CD4-positive, alpha-beta T cell treated with Interleukin-15 for 1 hour (primary cell): Measurements from ENCODE around the gene HSD3B2.

Source experiments
- DNase-seq: peaks from one replicate; pipeline ENCODE4 v3.0.0-alpha.2; 2020

HSD3B2 gene

DNA sequence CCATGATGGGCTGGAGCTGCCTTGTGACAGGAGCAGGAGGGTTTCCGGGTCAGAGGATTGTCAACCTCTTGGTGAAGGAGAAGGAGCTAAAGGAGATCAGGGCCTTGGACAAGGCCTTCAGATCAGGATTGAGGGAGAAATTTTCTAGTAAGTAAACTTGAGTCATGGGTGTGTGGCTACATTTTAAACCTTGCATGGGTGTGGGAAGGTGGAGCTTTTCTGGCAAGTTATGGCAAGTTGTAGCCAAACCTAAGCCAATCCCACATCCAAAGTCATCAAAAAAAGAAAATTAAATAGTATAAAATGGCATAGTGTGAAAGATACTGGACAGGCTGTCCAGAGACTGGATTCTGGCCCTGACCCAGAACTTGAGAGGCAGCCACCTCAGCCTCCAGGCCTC lies 52.3 kb downstream of the HSD3B2 start:
- no peak for DNase-seq

DNA sequence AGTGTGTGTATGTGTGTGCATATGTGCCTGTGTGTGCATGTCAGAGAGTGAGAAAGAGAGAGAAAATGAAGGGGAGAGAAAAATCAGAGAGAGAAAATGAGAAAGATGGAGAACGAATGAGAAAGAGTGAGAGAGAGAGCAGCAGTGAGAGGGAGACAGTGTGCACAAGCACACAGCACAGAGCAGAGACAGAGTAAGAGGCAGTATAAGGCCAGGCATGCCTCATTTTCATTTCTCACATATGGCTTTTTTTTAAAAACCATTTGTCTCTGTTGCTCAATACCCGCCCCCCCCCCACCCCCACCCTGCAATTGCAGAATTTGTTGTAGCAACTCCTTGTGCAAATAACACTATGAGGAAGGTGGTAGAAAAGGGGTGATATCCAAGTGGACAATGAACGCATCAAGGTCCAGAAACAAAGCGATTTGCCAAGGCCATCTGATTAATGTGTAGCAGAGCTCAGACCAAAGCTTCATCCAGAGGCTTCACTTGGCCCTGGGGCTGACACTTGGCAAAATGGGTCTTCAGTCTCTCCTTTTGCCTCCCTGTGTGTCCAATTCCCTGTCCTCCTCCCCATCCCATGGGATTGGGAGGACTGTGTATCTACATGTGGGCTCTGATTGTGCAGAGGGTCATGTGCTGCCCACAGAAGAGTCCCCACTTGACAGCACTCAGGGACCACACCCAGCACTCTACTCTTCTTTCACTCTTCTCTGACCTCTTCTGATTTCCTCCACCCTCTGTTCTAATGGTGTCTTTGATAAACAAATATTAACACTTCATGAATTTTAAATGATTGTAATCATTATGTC lies 53.1 kb downstream of the HSD3B2 start:
- DNase-seq, result no peak

DNA sequence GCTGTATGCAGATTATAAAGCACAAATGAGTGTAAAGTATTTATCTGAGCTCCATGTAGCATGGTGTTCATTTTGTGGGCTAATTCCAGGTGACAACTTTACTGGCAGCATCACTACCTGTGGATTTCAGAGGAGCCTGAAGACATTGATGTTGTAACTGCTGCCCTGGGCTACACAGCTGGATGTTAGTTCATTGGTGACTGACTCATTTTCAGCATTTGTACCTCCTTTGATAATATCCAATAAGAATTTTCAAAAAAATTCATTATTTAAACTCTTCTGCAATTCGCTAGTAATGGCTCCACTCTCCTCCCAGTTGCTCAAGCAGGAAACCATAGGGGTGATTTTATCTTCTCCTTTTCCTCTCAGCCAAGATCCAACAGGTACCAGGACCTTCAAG lies 54.8 kb downstream of the HSD3B2 start:
- no peak for DNase-seq

DNA sequence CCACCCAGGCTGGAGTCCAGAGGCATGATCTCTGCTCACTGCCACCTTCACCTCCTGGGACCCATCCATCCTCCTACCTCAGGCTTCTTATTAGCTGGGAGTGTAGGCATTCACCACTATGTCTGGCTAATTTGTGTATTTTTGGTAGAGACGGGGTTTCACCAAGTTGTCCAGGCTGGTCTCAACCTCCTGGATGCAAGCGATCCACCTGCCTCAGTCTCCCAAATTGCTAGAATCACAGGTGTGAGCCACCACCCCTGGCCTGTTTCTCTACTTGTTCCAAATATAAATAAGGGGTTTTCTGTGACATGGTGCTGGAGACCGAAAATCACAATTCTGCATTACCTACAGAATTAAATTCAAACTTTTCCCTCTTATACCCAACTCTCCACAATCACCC lies 55.4 kb downstream of the HSD3B2 start:
- no peak for DNase-seq

DNA sequence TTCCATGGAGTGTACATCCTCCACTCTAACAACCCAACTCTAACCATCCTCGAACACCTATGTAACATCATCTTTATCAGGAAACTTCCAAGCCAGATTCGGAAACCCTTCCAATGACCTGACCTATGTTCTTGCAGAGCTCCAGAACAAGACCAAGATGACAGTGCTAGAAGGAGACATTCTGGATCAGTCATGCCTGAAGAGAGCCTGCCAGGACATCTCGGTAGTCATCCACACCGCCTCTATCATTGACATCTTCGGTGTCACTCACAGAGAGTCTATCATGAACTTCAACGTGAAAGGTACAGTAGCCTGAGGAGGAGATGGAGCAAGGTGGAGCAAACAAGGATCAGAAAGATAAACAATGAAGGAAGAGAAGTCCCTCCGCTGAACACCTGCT lies 56.0 kb downstream of the HSD3B2 start:
- DNase-seq, result no peak

GRCh38 chr1:119471566-119471965 lies 56.6 kb downstream of the HSD3B2 start:
- no peak for DNase-seq

GRCh38 chr1:119472080-119472818 lies 57.3 kb downstream of the HSD3B2 start:
- no peak for DNase-seq
